Measurements from ENCODE around the gene ASF1B. TPM values are rescaled to one million over a fixed set of nuclear protein-coding genes. Genes with fewer than 3 reads are reported as not detected.

The ASF1B gene
- total RNA-seq, 2 experiments from 2014 or later = 143 to 202 TPM

- Histone ChIP-seq H2AFZ (ENCODE audit: low read length) (no peak overlapping the region), H3K36me3 (ENCODE audit: insufficient read depth, low read length) (no peaks in the 10 kb centered on the region), H3K9me2 (ENCODE audit: insufficient read depth, low read length) (no peaks in the 10 kb centered on the region), H3K4me1 (ENCODE audit: insufficient read depth, low read length, poor library complexity, severe bottlenecking) (no peaks in the 10 kb centered on the region), H3K79me2 (ENCODE audit: insufficient read depth, low read depth, low read length) (no peaks in the 10 kb centered on the region), H4K20me1 (ENCODE audit: insufficient read depth, low read length) (no peaks in the 10 kb centered on the region), H3K9me3 (ENCODE audit: low read length) (no peaks in the 10 kb centered on the region), H3K4me3 (ENCODE audit: low read depth, low read length, poor library complexity, severe bottlenecking) (no peak overlapping the region), H3K27ac (ENCODE audit: low read depth, low read length, poor library complexity, severe bottlenecking) (no peak overlapping the region), H3K4me2 (ENCODE audit: low read length) (no peak overlapping the region)
- intact Hi-C loops (cut with micrococcal nuclease; ENCODE audit: unreplicated experiment) = no loop called here
- CTCF ChIA-PET (ENCODE audit: unreplicated experiment) = no interaction called here
- TF ChIP-seq EZH2phosphoT487 (IDR thresholded peaks at IDR 0.05; ENCODE audit: borderline replicate concordance, low read depth, low read length) (no peak), CTCF (conservative IDR thresholded peaks at IDR 0.05; ENCODE audit: low read length) (no peak)
- POLR2A ChIA-PET = no interaction called here
- no peak for DNase-seq (ENCODE audit: low spot score)
- no TSS peak for BruUV-seq (replicated peaks)
Measured at GRCh38 chr19:14168993-14169392, 32.6 kb upstream of the ASF1B start.

DNA sequence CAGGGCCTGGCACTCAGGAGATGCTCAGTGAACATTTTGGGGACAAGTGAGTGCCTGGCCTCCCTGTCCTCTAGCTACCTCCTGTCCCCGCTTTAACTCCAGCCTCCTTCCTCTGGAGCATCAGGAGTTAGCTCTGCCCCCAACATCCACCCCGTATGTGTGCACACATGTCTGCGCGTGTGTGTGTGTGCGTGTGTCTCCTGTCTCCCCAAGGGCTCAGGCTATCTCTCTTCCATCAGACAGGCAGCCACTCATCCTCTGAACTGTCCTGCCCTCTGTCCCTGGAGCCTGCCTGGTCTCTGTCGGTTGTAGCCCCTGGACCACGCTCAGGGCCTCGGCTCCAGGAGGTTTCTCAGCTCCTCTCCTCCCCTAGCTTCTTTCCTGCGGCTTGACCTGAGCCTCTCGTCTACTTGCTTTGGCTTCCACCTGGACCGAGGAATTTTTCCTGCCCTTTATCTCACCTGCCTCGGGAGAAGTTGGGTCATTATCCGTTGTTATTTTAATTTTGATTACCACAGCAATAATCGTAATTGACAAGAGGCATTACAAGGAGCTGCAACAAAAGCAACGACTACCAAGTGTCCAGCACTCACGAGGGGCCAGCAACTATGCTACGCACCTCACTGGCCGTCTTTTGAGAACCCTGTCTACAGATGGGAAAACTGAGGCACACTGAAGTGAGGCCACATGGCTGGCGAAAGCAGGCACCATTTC lies 32.0 kb upstream of the ASF1B start:
- Histone ChIP-seq H3K4me2 (ENCODE audit: low read length) (no peak overlapping the region), H3K9me3 (ENCODE audit: low read length) (no peaks in the 10 kb centered on the region), H3K79me2 (ENCODE audit: insufficient read depth, low read depth, low read length) (no peaks in the 10 kb centered on the region), H2AFZ (ENCODE audit: low read length) (no peak overlapping the region), H3K4me1 (ENCODE audit: insufficient read depth, low read length, poor library complexity, severe bottlenecking) (no peaks in the 10 kb centered on the region), H4K20me1 (ENCODE audit: insufficient read depth, low read length) (no peaks in the 10 kb centered on the region), H3K36me3 (ENCODE audit: insufficient read depth, low read length) (no peaks in the 10 kb centered on the region), H3K4me3 (ENCODE audit: low read depth, low read length, poor library complexity, severe bottlenecking) (no peak overlapping the region), H3K9me2 (ENCODE audit: insufficient read depth, low read length) (no peaks in the 10 kb centered on the region), H3K27ac (ENCODE audit: low read depth, low read length, poor library complexity, severe bottlenecking) (no peak overlapping the region)
- CTCF ChIA-PET (ENCODE audit: unreplicated experiment) = no interaction called here
- no peak for DNase-seq (ENCODE audit: low spot score)
- TF ChIP-seq EZH2phosphoT487 (IDR thresholded peaks at IDR 0.05; ENCODE audit: borderline replicate concordance, low read depth, low read length) = no peak
- TF ChIP-seq CTCF (conservative IDR thresholded peaks at IDR 0.05; ENCODE audit: low read length) = no peak
- POLR2A ChIA-PET = interaction anchor here (0.6 kb wide), 1 partner anchor 15 kb away, joined by 7 read pairs; no protein-coding TSS in a partner anchor
- no TSS peak for BruUV-seq (replicated peaks)
- intact Hi-C loops (cut with micrococcal nuclease; ENCODE audit: unreplicated experiment) = no loop called here

GRCh38 chr19:14167576-14168138 lies 31.3 kb upstream of the ASF1B start:
- Histone ChIP-seq H3K4me2 (ENCODE audit: low read length) (no peak overlapping the region), H3K9me2 (ENCODE audit: insufficient read depth, low read length) (no peaks in the 10 kb centered on the region), H4K20me1 (ENCODE audit: insufficient read depth, low read length) (no peaks in the 10 kb centered on the region), H3K9me3 (ENCODE audit: low read length) (no peaks in the 10 kb centered on the region), H3K36me3 (ENCODE audit: insufficient read depth, low read length) (no peaks in the 10 kb centered on the region), H3K4me3 (ENCODE audit: low read depth, low read length, poor library complexity, severe bottlenecking) (no peak overlapping the region), H3K27ac (ENCODE audit: low read depth, low read length, poor library complexity, severe bottlenecking) (no peak overlapping the region), H3K4me1 (ENCODE audit: insufficient read depth, low read length, poor library complexity, severe bottlenecking) (no peaks in the 10 kb centered on the region), H3K79me2 (ENCODE audit: insufficient read depth, low read depth, low read length) (no peaks in the 10 kb centered on the region), H2AFZ (ENCODE audit: low read length) (no peak overlapping the region)
- TF ChIP-seq CTCF (conservative IDR thresholded peaks at IDR 0.05; ENCODE audit: low read length) = no peak
- TF ChIP-seq EZH2phosphoT487 (IDR thresholded peaks at IDR 0.05; ENCODE audit: borderline replicate concordance, low read depth, low read length) = no peak
- CTCF ChIA-PET (ENCODE audit: unreplicated experiment) = no interaction called here
- POLR2A ChIA-PET = interaction anchor here (0.6 kb wide), 1 partner anchor 15 kb away, joined by 7 read pairs; no protein-coding TSS in a partner anchor
- BruUV-seq (replicated peaks) = no TSS peak
- no peak for DNase-seq (ENCODE audit: low spot score)
- intact Hi-C loops (cut with micrococcal nuclease; ENCODE audit: unreplicated experiment) = no loop called here
